Effector CD4-positive, alpha-beta T cell (primary cell): ENCODE results near the gene TCN2.
"Not testable (repeated sequence)": the region's sequence is repeated elsewhere in the genome, so short reads cannot be mapped to it uniquely, and the experiment has no call there.

Experiments used
- DNase-seq: peaks from one replicate; pipeline ENCODE4 v3.0.0-alpha.2; 2020

The TCN2 gene

GRCh38 chr22:30649430-30650007 lies 42.5 kb downstream of the TCN2 start:
- DNase-seq = peak; percentile 42

GRCh38 chr22:30650508-30651116 lies 43.6 kb downstream of the TCN2 start:
- no peak for DNase-seq

- DNase-seq = no peak
Measured at GRCh38 chr22:30652852-30653251, 45.9 kb downstream of the TCN2 start.

- DNase-seq = no peak
Measured at GRCh38 chr22:30654361-30654760, 47.4 kb downstream of the TCN2 start.

- DNase-seq = no peak
Measured at GRCh38 chr22:30655532-30655931, 48.6 kb downstream of the TCN2 start.

GRCh38 chr22:30662040-30662439 lies 55.1 kb downstream of the TCN2 start:
- DNase-seq = no peak

- DNase-seq = no peak
Measured at GRCh38 chr22:30664798-30665197, 57.8 kb downstream of the TCN2 start.

- DNase-seq = no peak
Measured at GRCh38 chr22:30665266-30665665, 58.3 kb downstream of the TCN2 start.

- DNase-seq = no peak
Measured at GRCh38 chr22:30665786-30666185, 58.8 kb downstream of the TCN2 start.

GRCh38 chr22:30667107-30667493 lies 60.1 kb downstream of the TCN2 start:
- no peak for DNase-seq

- DNase-seq = peak; percentile 92
Measured at GRCh38 chr22:30667494-30668385, 60.8 kb downstream of the TCN2 start, which contains the start of gene DUSP18. Gene DUSP18 (minus strand): TSS chr22:30667875. CDS start chr22:30664003, 3,872 bp downstream.

- no peak for DNase-seq
Measured at GRCh38 chr22:30668386-30668710, 61.4 kb downstream of the TCN2 start.

- DNase-seq = no peak
Measured at GRCh38 chr22:30671071-30671470, 64.1 kb downstream of the TCN2 start.

GRCh38 chr22:30673136-30673535 lies 66.2 kb downstream of the TCN2 start:
- DNase-seq = no peak

GRCh38 chr22:30674482-30674881 lies 67.5 kb downstream of the TCN2 start:
- no peak for DNase-seq

- DNase-seq = no peak
Measured at GRCh38 chr22:30675436-30675835, 68.5 kb downstream of the TCN2 start.

GRCh38 chr22:30676565-30676964 lies 69.6 kb downstream of the TCN2 start:
- not testable (repeated sequence) for DNase-seq
